ACHN (cell line): Measurements from ENCODE around the gene BATF.

Experiments
- DNase-seq: peaks from one replicate; pipeline ENCODE4 v3.0.0-alpha.2; 2015
- in situ Hi-C: cut with HindIII; loops from 2 replicates; pipeline ENCODE4 v1.10.0; 2017; ENCODE audit warnings: low sequenced_read_pairs, low pct_ligation_motif_present, low pct_unique_long_range_greater_than_20kb

Gene BATF

DNA sequence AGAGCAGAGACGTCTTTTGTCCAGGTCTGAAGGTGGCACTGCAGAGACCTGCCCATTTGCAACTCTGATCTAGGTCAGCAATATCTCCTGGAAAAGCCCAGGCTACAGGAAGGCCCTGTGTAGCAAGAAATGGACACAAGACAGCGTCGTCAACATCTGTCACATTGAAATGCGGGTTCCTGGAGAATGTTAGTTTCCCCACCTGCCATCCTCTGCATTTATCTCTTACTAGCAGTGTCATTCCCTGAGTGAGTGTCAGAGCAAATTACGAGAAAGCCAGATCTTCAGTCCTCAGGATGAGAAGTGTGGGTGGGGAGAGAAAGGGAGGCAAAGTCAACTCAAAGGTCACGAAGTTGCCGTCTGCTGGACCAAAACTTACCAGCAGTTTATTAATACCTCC, 28.8 kb downstream of the BATF start:
- in situ Hi-C loops = no loop called here
- DNase-seq = no peak

DNA sequence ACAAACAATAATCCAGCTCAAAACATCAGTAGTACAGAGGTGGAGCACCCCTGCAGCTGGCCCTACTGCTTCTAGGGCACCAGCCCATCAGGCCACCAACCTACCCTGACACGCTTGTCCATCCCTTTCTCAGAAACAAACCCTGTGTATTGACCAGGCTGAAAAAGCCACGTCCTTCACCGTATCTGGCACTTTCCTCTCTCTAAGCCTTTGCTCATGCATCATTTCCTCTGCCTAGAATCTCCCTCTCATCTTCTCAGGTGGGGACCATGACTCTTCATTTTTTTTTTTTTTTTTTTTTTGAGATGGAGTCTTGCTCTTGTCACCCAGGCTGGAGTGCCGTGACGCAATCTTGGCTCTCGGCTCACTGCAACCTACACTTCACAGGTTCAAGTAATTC, 30.9 kb downstream of the BATF start:
- in situ Hi-C loops = no loop called here
- no peak for DNase-seq

DNA sequence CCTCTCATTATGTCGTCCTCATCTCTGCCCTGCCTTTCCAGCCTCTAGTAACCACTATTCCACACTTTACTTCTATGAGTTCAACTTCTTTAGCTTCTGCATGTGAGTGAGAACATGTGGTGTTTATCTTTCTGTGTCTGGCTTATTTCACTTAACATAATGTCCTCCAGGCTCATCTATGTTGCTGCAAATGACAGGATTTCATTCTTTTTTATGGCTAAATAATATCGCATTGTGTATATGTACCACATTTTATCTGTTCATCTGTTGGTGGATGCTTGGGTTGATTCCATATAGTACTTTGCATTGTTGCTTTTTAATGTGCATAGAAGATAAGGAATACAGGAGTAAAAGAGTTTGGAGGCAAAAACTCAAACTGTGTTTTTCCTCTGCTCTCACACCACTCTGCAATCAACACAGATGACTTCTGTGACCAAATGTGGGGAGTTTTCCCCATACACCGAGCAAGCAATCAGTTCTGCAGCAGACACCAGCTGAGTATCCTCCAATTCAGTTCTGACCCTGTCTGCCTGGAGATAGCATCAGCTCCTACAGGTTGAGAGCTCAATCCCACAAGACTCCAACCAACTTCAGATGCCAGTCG, 31.6 kb downstream of the BATF start:
- DNase-seq = no peak
- in situ Hi-C loops = no loop called here

DNA sequence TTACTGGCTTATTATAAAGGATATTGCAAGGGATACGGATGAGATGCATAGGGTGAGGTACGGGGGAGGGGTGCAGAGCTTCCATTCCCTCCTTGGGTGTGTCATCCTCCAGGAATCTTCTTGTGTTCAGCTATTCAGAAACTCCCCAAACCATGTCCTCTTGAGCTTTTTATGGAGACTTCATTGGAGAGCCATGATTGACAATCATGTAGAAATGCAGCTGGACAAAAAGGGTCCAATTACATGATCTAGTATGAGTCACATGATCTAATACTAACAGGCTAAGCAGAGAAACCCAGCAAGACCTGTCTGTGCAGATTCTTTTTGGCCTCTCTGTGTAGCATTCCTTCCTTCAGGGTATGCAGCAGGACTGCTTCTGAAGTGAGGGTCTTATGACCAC, 32.2 kb downstream of the BATF start:
- DNase-seq = peak; percentile 1
- in situ Hi-C loops = no loop called here

DNA sequence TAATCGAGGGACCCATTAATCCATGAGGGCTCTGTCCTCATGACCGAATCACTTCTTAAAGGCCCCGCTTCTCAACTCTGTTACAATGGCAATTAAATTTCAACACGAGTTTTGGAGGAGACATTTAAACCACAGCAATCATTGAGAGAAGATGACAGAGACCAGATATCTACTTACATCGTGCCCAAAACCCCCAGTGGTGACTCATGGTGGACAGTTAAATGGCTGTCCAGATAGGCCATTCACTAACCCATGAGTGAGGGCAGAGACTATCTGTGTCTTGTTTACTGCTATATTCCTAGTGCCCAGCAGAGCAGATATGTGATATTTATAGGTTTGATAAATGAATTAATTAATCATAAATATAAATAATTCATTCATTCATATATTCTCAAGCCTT, 36.2 kb downstream of the BATF start:
- DNase-seq = no peak
- in situ Hi-C loops = no loop called here

DNA sequence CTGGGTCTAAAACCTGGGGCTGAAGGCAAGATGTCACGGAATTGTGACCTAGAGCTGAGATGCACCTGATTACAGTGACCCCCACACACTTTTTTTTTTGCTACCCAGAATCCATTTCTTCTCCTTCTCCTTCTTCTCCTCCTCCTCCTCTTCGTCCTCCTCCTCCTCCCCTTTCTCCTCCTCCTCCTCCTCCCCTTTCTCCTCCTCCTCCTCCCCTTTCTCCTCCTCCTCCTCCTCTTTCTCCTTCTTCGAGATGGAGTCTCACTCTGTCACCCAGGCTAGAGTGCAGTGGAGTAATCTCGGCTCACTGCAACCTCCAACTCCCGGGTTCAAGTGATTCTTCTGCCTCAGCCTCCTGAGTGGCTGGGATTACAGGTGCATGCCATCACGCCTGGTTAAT, 36.8 kb downstream of the BATF start:
- no peak for DNase-seq
- in situ Hi-C loops = no loop called here

DNA sequence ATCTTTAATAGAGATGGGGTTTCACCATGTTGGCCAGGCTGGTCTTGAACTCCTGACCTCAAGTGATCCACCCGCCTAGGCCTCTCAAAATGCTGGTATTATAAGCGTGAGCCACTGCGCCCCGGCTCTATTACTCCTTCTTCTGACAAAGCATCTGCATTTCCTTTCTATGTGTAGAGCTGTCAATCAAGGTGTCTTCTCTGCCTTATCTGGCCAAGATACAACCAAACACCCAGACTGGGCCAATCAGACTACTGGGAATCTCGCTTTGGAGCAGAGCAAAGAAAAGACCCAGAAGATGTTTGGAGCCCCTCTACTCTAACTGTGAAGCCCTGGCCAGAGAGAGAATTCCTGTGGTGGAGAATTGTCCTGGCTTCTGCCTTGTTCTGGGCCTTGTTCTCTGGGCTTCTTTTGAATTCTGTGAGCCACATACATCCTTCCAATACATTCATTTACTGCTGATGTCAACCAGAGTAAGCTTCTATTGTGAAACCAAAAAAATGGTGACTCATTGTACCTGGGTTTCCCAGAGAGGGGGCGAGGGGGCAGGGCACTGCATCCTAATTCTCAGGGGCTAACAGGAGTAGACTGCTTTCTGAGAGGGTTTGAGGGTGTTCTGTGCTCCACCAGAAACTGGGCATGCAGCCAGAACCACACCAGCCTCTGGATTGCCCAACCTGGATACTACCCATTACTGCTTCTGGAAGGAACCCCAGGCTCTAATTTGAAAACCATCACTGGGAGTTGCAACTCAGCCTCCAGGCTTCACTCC, 37.4 kb downstream of the BATF start:
- in situ Hi-C loops = no loop called here
- no peak for DNase-seq

DNA sequence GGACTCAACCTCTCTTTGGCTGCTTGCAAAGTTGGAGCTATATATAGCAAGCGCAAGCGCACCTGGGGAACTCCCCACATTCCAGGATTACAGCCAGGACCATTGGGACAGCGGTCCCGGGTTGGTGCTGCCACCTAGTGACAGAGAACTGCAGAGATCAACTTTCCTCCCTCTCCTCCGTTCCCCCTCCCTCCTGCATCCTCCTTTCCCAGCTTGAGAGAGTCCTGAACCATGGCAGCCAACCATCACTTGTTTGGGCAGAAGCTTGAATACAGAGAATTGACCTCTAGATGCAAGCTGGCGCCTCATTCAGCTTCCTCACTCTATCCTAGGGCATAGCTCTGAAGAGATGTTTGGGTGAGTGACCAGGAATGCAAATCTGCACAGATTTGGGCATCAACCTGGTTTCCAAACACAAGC, 38.8 kb downstream of the BATF start:
- in situ Hi-C loops = no loop called here
- peak; percentile 71 for DNase-seq

DNA sequence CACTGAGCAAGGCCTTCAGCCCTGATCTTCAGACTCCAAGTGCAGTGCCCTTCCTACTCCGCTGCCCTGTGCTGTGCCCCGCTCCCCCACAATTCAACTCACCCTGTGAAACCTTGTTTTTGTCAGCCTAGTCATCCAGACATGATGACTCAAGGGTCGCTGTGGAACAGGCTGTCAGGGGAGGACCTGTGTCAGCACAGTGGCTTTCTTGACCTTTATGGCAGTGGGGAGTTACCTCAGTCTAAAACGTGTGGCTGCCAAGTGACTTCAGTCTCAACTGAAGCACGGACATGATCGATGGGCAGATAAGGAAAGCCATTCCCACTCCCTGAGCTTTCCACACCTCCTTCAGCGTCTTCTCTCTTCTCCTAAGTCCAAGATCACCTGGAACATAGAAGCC, 39.8 kb downstream of the BATF start:
- in situ Hi-C loops = no loop called here
- DNase-seq = no peak

DNA sequence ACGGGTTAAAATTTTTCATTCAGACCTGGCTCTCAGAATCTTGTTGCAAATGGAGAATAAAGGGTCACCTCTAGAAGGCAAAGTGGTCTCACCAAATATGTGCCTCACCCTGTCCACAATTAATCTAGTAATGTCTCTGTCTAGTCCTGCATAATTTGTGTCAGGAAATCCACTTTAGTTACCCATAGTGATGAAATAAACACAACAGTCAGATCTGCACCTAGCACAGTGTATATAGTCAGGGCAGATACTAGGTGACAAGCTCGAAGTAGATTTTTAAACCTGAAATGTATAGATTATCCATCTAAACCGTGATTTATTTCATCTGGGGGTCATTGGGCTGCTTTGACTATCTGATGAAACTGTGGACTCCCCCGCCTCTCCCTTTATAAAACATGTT, 40.2 kb downstream of the BATF start:
- in situ Hi-C loops = no loop called here
- no peak for DNase-seq

DNA sequence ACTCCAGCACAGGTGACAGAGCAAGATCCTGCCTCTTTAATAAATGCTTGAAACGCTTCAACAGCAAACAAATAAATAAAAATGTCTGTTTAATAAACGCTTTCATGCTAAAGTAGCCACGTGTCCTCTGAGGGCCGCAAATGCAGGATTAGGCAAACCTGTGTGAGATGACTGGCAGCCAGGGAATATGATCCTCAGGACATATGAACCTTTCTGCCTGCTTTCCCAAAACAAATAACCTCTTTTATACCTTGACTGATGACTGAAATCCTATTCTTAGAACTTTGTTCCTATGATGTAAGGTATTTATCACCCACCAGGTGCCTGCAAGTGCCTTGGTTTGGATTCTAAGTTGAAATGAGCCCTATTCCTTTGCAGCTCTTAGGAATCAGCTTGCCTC, 41.7 kb downstream of the BATF start:
- in situ Hi-C loops = no loop called here
- no peak for DNase-seq

DNA sequence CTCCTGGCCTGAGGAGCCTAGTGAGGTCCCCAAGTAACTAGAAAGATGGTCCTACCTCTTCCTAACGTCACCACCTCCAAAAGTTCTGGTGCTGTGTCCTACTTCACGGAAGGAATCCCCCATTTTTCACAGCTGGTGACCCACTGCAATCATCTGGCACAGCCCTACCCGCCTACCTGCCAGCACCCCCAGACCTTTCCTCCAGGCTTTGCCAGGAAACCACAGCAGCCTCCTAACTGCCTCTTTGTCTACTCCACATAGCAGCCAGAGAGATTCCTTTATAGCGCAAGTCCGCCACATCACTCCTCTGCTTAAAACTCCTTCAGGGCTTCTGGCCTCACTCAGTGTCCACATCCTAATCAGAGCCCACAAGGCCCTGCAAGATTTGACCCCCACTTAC, 42.8 kb downstream of the BATF start:
- in situ Hi-C loops = no loop called here
- DNase-seq = no peak

DNA sequence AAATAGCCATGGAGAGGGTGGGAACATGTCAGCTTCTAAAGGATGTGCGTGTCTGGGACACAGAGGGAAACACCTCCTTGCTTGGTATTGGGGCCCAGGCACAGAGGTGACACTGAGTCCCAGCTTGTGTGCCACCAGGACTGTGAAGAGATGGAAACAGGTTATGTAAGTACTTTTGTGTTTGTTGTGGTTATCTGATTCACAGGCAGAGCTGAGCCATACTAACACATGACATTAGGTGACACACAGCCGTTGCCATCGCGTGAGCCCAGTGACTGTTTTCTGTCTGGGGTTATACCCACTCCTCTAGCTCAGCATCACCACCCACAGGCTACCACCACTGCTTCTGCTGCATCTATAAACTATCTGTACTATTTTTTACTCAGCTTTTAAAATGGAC, 44.1 kb downstream of the BATF start:
- DNase-seq = no peak
- in situ Hi-C loops = no loop called here

DNA sequence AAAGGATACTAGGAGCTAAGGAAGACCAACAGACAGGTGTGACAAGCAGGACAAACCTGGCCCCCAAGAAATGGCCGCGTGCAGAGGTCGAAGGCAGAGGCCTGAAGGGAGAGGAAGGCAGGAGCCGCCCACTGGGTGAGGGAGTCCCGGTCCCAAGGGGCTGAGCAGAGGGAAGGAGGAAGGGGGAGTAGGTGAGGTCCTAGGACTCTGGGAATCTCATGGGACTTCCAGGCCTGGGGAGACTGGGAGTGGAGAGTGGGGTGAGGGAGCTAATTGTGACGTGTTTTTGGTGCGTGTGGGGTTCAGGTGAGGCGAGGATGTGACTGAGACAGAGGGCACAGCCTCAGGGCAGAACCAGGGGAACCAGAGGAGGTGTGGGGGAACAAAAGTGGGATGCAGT, 44.5 kb downstream of the BATF start:
- no peak for DNase-seq
- in situ Hi-C loops = no loop called here

DNA sequence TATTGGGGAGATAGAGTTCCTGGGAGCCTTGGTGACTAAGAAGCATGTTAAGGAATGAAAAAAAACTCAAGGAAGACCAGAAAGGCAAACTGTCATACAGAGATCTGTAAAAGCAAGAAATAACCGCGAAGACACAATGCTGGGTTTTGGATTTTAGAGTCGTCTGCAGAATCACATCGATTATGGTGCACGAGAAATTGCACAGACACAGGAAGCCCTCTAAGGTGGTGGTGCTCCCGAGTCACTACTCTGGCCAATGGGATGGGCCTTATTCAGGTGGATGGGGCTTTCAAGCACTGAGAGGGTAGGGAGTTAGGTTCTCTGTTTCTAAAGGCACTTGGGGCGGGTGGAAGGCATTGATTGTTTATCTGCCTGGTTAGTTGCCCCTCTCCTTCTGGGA, 45.9 kb downstream of the BATF start:
- no peak for DNase-seq
- in situ Hi-C loops = no loop called here

DNA sequence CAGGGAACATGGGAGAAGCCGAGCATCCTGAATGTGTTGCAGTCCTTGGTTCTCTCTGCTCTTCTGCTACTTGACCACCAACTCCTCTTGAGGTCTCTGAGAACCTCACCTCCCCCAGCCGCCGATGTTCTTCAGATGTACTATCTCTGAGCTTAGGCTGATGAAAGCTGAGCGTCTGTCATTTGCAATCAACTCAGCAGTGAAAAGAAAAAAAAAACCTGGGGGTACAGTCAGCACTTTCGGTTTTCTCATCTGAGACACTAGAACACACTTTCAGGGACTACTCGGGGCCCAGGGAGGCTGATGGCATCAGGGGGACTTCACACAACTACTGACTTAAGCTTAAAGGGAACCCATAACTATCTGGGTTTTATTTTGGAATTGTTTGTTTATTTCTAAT, 46.5 kb downstream of the BATF start:
- in situ Hi-C loops = no loop called here

DNA sequence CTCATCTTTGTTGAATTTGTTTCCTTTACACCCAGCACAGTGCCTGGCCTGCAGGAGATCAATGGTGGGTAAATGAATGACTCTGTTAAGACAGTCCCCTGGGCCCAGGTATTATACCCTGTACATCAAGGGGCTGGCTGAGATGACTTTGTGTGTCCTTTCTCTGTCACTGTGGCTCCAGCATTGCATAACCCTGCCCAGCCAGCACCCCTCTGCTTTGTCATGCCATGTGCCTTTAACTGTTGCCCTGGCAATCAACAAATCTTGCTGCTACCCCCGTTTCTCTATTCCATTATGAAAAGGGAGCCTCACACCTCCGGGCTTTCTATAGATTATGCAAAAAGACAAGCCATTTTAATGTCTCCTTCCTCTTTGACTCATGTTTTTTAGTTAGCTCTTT, 48.5 kb downstream of the BATF start:
- no peak for DNase-seq
- in situ Hi-C loops = no loop called here

More for the DNA sequence above, 46.5 kb downstream of the BATF start:
- DNase-seq = no peak

DNA sequence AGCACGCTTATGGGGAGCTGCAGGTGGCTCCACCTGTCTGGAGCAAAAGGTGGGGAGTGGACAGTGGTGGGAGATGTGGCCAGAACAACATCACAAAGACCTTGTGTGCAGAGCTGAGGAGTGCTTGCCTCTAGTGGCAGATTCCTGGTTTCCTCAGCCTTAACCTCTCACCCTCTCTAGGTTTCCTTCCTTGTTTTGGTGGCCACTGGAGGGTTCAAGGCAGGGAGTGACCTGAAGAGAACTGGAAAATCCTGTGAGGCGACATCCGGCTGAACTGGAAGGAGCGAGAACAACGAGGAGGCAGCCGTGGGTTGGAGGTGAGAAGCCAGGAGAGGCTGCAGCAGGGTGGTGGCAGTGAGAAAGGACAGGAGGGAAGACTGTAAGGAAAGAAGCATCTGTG, 49.8 kb downstream of the BATF start:
- DNase-seq = no peak
- in situ Hi-C loops = no loop called here

DNA sequence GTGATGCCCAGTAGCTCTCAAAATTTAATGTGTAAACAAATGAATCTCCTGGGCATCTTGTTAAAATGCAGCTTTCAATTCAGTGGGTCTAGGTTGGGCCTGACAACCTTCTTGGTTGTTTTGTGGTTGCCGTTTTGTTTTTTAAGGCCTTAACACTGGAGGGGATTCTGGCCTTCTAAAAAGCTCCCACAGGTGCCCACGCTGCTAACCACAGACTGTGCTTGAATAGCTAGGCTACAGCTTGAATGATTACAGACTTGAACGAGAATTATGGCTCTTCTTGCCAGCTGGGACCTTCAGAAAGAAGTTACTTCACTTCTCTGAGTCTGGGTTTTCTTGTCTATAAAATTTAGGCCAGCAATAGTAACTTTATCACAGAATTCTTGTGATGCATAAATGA, 54.8 kb downstream of the BATF start:
- no peak for DNase-seq
- in situ Hi-C loops = no loop called here

DNA sequence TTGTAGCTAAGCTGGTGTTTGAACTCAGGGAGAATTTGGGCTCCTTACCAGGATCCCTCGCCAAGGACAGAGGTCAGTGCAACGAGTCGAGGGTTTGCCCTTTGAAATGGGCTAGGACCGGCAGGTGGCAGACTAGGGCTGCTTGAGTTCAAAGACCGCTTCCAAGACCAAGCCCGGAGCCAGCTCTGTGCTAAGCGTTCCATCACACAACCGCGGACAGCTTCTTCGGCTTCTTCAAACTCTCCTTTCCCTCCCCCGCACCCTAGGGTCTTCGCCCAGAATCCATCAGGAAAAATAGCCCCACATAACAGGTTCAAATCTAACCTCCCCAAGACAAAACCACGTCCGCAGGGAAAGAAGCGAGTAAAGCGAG, 55.4 kb downstream of the BATF start:
- peak; percentile 82 for DNase-seq
- in situ Hi-C loops = no loop called here
